NCI-H82 treated with DMSO at 0.1 percent for 48 hours (cell line): ENCODE data around the gene ZMIZ2.
A peak's percentile ranks its signal among the peaks of the same experiment; 100 is the strongest.
"Not testable (repeated sequence)": the region's sequence is repeated elsewhere in the genome, so short reads cannot be mapped to it uniquely, and the experiment has no call there.

Source experiments
- DNase-seq: peaks from one replicate; lab custom pipeline; 2025; ENCODE audit not compliant: unreplicated experiment; lab: John Stamatoyannopoulos, UW

ZMIZ2 gene

DNA sequence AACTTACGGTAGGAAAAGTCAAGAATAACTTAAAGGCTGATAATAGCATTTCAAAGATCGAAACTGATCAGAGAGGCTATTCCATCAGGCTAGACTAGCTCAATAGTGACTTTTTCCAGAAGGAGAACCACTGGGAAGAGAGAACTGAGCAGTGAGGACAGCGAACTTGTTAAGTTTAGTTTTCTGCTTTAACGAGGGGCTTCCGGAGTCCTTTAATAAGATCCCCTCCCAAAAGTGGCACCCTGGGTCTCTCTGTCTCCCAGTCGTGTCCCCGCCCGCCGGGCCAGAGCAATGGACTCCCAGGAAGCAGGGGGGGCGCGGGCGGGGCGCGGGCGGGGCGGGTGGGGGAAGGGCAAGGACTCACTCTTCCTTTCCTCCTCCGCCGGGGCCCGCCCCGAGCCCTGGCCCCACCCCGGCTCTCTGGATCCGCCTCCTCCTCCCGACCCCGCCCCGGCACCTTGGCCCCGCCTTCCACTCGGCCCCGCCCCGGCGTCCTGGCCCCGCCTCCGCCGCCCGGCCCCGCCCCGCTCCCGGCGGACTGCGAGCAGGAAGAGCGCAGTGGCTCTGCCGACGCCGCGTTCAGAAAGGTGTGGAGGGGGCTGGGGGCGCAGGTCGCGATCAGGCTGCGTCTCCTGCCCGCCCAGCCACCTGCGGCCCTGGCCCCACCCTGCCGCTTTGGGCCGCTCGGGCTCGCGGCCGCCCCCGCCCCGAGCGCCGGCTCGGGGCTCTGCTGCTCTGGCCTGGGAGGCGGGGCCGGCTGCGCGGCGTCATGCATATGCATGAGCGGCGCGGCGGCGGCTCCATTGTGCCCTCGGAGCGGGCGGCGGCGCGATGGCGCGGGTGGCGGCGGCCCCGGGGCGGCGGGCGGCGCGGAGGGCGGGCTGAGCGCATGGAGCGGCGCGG, at the start of gene ZMIZ2:
TSS of gene ZMIZ2 (plus strand) at position 803 of the 903 bp plus-strand sequence. CDS start 7,403 bp downstream, outside the sequence.
- DNase-seq = peak; percentile 51

DNA sequence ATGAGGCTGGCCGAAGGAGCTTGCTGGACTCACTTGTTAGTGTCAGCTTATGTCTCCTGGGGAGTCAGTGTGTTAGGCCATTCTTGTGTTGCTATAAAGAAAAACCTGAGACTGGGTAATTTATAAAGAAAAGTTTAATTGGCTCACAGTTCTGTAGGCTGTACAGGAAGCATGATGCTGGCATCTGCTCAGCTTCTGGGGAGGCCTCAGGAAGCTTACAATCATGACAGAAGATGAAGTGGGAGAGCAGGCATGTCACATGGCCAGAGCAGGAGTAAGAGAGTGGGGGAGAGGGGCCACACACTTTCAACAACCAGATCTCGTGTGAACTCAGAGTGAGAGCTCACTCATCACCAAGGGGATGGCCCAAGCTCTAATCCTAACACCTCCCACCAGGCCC, 49.0 kb upstream of the ZMIZ2 start:
- DNase-seq = not testable (repeated sequence)

DNA sequence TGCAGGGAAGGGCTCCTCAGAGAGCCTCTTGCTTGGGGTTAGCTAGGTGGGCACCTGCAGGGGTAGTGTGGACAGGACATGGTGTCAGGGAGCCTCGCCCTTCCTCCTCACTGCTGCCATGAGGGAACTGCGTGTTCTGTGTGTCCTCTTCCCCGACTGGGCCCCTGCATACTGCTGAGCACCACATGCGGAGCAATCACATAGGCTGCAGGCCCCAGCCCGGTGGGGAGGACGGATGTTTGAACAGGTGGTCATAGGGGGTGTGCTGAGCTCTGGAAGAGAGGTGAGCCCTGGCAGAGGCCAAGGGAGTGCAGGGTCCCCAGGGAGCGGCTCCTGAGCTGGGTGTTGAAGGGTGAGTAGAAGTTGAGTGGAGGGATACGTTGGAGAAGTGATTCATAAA, 48.3 kb upstream of the ZMIZ2 start:
- no peak for DNase-seq

DNA sequence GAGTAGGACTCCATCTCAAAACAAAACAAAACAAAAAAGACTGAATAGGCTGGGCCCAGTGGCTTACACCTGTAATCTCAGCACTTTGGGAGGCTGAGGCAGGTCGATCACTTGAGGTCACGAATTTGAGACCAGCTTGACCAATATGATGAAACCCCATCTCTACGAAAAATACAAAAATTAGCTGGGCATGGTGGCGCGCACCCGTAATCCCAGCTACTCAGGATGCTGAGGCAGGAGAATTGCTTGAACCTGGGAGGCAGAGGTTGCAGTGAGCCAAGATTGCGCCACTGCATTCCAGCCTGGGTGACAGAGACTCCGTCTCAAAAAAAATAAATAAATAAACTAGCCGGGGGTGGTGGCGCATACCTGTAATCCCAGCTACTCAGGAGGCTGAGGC, 45.3 kb upstream of the ZMIZ2 start:
- not testable (repeated sequence) for DNase-seq

DNA sequence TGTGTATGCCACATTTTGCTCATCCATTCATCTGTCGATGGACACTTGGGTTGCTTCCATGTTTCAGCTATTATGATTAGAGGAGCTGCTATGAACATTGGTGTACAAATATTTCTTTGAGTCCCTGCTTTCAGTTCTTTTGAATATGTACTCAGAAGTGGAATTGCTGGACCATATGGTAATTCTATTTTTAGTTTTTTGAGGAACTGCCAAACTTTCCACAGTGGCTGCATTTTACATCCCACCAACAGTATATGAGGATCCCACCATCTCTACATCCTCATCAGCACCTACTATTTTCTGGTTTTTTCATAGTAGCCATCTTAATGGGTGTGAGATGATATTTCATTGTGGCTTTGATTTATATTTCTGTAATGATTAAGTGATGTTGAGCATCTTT, 44.7 kb upstream of the ZMIZ2 start:
- DNase-seq = no peak

GRCh38 chr7:44705434-44705833, 43.2 kb upstream of the ZMIZ2 start:
- DNase-seq = no peak

GRCh38 chr7:44706788-44707557, 41.7 kb upstream of the ZMIZ2 start:
- no peak for DNase-seq

GRCh38 chr7:44707558-44708230, 41.0 kb upstream of the ZMIZ2 start:
- no peak for DNase-seq

DNA sequence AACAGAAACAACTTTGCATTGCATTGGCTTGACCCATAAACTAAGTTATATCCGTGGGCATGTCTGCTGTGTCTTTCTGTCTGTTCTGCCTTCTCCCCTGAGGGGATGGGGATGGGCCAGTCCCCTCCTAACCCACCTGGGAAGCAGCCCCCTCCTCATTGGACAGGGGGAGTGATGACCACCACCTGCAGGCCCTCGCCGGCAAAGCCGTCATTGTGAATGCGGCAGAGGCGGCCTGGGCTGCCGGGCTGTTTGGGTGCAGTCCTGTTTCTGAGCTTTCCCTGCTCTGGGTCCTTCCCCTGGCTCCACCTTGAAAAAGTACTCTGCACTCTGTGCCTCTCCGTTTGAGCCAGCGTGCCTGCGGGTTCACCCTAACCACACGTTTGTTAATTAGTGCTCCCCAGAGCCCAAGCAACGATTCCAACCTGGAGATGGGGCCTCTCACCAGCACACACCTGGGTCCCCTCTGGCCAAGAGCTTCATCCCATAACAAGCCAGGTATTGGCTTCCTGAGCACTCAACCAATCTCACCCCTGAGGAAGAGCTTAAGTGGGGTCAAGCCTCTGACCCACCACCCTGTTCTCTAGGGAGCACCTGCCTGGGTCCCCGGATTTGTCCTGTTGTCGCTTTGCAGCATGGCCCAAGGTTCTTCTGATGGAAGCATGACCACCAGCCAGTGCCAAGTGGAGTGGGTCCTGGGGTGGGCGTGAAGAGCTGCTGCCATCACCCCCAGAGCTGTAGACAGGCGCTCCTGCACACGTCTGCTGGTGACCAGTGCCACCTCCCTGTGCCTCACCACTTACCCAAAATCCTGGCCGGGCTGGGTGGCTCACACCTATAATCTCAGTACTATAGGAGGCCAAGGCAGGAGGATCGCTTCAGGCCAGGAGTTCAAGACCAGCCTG, 39.4 kb upstream of the ZMIZ2 start:
- DNase-seq = no peak

GRCh38 chr7:44709945-44710596, 38.6 kb upstream of the ZMIZ2 start:
- DNase-seq = no peak

GRCh38 chr7:44711528-44711927, 37.1 kb upstream of the ZMIZ2 start:
- DNase-seq = no peak

GRCh38 chr7:44712012-44712411, 36.6 kb upstream of the ZMIZ2 start:
- DNase-seq = no peak

DNA sequence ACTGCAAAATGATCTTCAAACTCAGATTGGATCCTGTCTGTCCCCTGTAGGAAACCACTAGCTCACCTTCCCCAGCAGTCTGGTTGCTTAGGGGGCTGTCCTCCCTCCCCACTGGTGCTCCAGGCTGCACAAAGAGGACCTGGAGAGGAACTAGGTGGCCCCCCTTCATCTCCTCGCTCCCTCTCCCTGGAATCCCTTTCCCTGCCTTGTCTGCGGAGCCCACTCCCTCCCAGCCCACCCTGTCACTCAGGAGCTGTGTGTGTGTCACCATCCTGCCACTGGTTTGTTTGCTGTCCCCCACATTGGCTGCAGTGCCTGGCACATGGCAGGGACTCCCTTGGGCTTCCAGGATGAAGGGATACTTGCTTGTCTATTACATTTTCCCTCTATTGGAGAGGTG, 35.5 kb upstream of the ZMIZ2 start:
- no peak for DNase-seq

- DNase-seq = no peak
Observed at GRCh38 chr7:44713680-44714335, 34.8 kb upstream of the ZMIZ2 start.

GRCh38 chr7:44716205-44716604, 32.4 kb upstream of the ZMIZ2 start:
- DNase-seq = no peak

DNA sequence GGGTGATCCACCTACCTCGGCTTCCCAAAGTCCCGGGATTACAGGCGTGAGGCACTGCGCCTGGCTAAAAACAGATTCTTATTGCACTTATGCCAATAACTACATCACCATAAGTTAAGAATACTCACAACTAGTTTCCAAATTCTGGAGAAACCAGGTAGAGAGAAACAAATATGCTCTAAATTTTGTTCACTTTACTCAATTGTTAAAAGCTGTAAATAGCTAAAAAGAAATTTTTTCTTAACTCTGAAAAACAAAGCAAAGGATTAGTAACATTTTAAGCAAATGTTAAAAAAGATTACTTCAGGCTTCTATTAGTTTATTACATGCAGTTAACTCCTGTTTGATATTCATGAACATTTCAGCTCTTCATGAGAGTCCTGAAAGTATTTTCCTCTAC, 28.3 kb upstream of the ZMIZ2 start:
- DNase-seq = no peak

- DNase-seq = no peak
Observed at GRCh38 chr7:44724276-44724675, 24.4 kb upstream of the ZMIZ2 start.

DNA sequence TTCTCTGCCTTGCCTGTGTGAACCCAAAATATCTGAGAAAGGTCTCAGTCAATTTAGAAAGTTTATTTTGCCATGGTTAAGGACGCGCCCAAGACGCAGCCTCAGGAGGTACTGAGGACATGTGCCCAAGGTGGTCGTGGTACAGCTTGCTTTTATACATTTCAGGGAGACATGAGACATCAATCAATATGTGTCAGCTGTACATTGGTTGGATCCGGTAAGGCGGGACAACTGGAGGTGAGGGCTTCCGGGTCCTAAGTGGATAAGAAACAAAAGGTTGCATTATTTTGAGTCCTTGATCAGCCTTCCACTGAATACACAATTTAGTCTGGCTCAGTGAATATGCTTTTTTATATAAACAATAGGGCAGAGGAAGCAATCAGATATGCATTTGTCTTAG, 22.4 kb upstream of the ZMIZ2 start:
- DNase-seq = not testable (repeated sequence)

DNA sequence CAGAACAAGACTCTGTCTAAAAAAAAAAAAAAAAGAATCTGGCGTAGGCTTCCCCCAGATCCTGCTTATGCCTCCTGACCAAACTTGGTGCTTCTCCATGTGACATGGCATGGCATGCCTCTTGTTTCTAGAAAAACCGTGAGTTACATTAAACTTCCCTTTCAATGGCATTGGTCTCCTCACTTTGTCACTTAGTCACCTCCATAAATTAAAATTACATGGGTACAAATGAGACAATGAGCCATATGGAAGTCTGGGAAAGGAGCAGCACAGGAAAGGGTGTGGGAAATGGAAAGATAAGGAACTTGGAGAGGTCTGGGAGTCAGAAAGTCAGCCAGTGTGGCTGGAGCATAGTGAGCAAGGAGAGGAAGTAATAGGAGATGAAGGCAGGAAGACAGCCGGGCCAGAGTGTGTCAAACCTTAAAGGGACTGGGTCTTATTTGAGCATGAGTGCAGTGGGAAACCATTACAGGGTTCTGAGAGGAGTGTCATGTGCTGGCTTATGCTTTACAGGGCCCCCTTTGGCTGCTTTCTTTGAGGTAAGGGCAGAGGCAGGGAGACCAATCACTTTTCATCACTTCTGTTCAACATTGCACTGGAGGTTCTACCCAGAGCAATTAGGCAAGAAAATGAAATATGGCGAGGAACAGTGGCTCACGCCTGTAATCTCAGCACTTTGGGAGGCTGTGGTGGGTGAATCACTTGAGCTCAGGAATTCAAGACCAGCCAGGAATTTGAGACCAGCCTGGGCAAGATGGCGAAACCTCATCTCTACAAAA, 21.3 kb upstream of the ZMIZ2 start:
- no peak for DNase-seq
